ENCODE measurements around the gene WDR27. TPM values are rescaled to one million over a fixed set of nuclear protein-coding genes. Genes with fewer than 3 reads are reported as not detected.

WDR27 gene
- total RNA-seq, 2 donors from 2014 or later, result 17.4 to 43.8 TPM

- no peaks in the 10 kb centered on the region for H3K27me3 ChIP-seq
- intact Hi-C loops (cut with DNase I), result no loop called here
- DNase-seq, result no peak
- H3K36me3 ChIP-seq, result no peaks in the 10 kb centered on the region
- no peaks in the 10 kb centered on the region for H3K9me3 ChIP-seq
- TF ChIP-seq CTCF (IDR thresholded peaks at IDR 0.05), result no peak
- H3K27ac ChIP-seq, result no peak overlapping the region
- no peak overlapping the region for H3K9ac ChIP-seq (ENCODE audit: low read depth in 2 of 2, low read length in 2 of 2)
- H3K4me3 ChIP-seq, result no peak overlapping the region
- no peaks in the 10 kb centered on the region for H3K4me1 ChIP-seq
These were observed 69.0 kb downstream of the WDR27 start for GRCh38 chr6:169632841-169633240.

GRCh38 chr6:169629256-169629655, 72.6 kb downstream of the WDR27 start:
- no peak for TF ChIP-seq CTCF (IDR thresholded peaks at IDR 0.05)
- Histone ChIP-seq H3K9ac (ENCODE audit: low read depth in 2 of 2, low read length in 2 of 2) (no peak overlapping the region), H3K4me3 (no peak overlapping the region), H3K27me3 (no peaks in the 10 kb centered on the region), H3K36me3 (no peaks in the 10 kb centered on the region), H3K27ac (no peak overlapping the region), H3K4me1 (no peaks in the 10 kb centered on the region), H3K9me3 (no peaks in the 10 kb centered on the region)
- intact Hi-C loops (cut with DNase I), result no loop called here
- no peak for DNase-seq

- no peak for TF ChIP-seq CTCF (IDR thresholded peaks at IDR 0.05)
These were observed 73.9 kb downstream of the WDR27 start for GRCh38 chr6:169627736-169628607.

GRCh38 chr6:169626649-169627048, 75.2 kb downstream of the WDR27 start:
- no peak overlapping the region for H3K4me3 ChIP-seq
- intact Hi-C loops (cut with DNase I), result no loop called here
- no peaks in the 10 kb centered on the region for H3K4me1 ChIP-seq
- no peaks in the 10 kb centered on the region for H3K27me3 ChIP-seq
- H3K36me3 ChIP-seq, result no peaks in the 10 kb centered on the region
- H3K9ac ChIP-seq (ENCODE audit: low read depth in 2 of 2, low read length in 2 of 2), result no peak overlapping the region
- no peak overlapping the region for H3K27ac ChIP-seq
- no peak for DNase-seq
- TF ChIP-seq CTCF (IDR thresholded peaks at IDR 0.05), result no peak
- H3K9me3 ChIP-seq, result no peaks in the 10 kb centered on the region

More at GRCh38 chr6:169627736-169628607, 73.9 kb downstream of the WDR27 start:
- intact Hi-C loops (cut with DNase I), result no loop called here
- H3K9me3 ChIP-seq, result no peaks in the 10 kb centered on the region
- H3K9ac ChIP-seq (ENCODE audit: low read depth in 2 of 2, low read length in 2 of 2), result no peak overlapping the region
- H3K36me3 ChIP-seq, result no peaks in the 10 kb centered on the region
- H3K4me3 ChIP-seq, result no peak overlapping the region
- no peaks in the 10 kb centered on the region for H3K4me1 ChIP-seq
- H3K27ac ChIP-seq, result no peak overlapping the region
- no peaks in the 10 kb centered on the region for H3K27me3 ChIP-seq
- no peak for DNase-seq

GRCh38 chr6:169626169-169626568, 75.7 kb downstream of the WDR27 start:
- no peak overlapping the region for H3K27ac ChIP-seq
- no peak overlapping the region for H3K4me3 ChIP-seq
- no peak overlapping the region for H3K9ac ChIP-seq (ENCODE audit: low read depth in 2 of 2, low read length in 2 of 2)
- no peaks in the 10 kb centered on the region for H3K4me1 ChIP-seq
- H3K9me3 ChIP-seq, result no peaks in the 10 kb centered on the region
- H3K27me3 ChIP-seq, result no peaks in the 10 kb centered on the region
- TF ChIP-seq CTCF (IDR thresholded peaks at IDR 0.05), result no peak
- no peak for DNase-seq
- H3K36me3 ChIP-seq, result no peaks in the 10 kb centered on the region
- intact Hi-C loops (cut with DNase I), result no loop called here
